Fibroblast of peridontal ligament (primary cell): ENCODE results near the gene SLC2A14.
"Not testable (repeated sequence)": the region's sequence is repeated elsewhere in the genome, so short reads cannot be mapped to it uniquely, and the experiment has no call there.

ENCODE experiments used
- DNase-seq: peaks from one replicate; pipeline ENCODE4 v3.0.0-alpha.2; 2010; ENCODE audit errors: extremely low read depth

SLC2A14 gene

DNA sequence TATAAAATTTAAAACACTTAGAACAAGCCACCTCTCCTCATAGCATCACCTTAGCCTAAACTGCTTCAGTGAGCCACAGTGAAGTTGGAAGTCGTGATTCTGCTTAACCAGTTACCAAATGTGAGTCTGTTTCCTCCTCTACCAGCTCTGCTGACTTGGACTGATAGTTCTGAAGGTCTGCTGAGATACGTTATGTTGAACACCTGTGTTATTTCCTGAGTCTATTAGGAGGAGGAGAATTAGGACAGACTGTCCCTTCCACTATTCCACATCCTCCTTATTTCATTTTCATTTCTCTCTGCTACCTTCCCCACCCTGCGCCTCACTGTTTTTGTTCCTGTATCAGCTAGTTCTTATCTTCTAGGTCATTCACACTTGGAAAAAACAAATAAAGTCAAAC, 2.4 kb downstream of the SLC2A14 start:
- no peak for DNase-seq

DNA sequence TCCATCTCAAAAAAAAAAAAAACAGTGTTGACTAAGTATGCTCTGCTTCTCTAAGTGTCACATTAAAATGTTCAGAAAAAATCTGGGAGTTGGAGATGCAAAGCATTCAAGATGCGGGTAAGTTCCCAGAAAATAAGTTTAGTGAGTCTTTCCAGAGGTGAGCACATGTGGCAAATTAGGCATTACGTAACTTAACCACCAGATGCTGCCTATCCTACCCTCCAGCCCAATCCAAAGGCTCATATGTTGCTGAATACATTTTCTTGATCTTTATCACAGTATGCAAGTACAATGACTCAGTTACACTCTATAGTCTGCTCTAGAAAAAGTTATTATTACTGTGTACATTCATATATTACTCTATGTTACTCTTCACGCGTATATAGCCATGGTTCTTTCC, 3.6 kb downstream of the SLC2A14 start:
- peak; percentile 54 for DNase-seq

DNA sequence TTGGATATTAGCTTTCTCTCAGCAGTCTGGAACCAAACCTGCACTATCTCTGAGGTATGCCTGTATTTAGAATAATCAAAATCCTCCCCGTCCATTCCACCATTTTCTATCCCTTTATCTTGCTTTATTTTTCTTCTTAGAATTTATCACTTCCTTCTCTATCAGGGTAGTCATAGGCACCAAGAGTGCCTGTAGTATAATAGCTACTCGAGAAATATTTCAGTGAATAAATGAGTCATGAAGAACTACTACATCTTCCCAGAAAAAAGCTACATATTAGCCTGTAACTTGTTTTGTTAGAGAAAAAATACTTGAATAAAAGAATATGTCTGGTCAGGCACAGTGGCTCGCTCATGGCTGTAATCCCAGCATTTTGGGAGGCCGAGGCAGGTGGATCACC, 4.3 kb downstream of the SLC2A14 start:
- peak; percentile 8 for DNase-seq

- no peak for DNase-seq
Measured at GRCh38 chr12:7864601-7865150, 8.0 kb downstream of the SLC2A14 start.

DNA sequence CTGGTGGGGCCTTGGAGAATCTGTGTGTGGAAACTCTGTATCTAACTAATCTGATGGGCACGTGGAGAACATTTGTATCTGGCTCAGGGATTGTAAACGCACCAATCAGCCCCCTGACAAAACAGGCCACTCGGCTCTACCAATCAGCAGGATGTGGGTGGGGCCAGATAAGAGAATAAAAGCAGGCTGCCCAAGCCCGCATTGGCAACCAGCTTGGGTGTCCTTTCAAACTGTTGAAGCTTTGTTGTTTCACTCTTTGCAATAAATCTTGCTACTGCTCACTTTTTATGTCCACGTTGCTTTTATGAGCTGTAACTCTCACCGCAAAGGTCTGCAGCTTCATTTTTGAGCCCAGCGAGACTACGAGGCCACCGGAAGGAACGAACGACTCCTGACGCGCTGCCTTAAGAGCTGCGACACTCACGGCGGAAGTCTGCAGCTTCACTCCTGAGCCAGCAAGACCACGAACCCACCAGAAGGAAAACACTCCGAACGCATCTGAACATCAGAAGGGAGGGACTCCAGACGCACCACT, 9.8 kb downstream of the SLC2A14 start:
- DNase-seq: not testable (repeated sequence)

- DNase-seq: not testable (repeated sequence)
Measured at GRCh38 chr12:7862301-7862700, 10.4 kb downstream of the SLC2A14 start.

- DNase-seq: peak; percentile 65
Measured at GRCh38 chr12:7859552-7859951, 13.2 kb downstream of the SLC2A14 start.

DNA sequence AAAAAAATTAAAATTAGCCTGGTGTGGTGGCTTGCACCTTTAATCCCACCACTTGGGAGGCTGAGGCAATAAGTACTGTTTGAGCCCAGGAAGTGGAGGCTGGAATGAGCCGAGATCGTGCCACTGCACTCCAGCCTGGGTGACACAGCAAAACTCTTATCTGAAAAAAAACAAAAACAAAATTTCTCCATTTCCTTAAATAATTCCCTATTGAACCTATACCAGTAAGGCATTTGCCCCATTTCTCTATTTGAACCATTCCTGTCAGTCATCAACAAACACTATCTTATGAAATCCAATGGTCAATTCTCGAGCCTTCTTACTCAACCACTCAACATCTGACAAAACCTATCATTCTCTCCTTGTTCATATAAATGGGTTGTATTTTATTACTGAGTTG, 14.7 kb downstream of the SLC2A14 start:
- DNase-seq: no peak

DNA sequence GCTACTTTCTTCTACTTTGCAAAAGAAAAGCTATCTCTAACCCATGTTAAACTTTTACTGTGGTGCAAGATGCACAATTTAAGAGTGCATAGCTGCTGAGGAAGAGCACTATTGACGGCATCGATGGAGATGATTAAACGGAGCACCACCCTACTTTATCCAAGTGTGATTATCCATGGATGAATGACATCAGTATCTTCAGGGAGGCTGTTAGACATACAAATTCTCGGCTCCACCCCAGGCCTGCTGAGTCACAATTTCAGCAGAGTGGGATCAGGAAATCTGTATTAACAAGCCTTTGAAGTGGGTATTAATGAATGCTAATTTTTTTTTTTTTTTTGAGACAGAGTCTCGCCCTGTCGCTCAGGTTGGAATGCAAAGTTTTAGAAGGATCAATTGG, 16.2 kb downstream of the SLC2A14 start:
- no peak for DNase-seq

DNA sequence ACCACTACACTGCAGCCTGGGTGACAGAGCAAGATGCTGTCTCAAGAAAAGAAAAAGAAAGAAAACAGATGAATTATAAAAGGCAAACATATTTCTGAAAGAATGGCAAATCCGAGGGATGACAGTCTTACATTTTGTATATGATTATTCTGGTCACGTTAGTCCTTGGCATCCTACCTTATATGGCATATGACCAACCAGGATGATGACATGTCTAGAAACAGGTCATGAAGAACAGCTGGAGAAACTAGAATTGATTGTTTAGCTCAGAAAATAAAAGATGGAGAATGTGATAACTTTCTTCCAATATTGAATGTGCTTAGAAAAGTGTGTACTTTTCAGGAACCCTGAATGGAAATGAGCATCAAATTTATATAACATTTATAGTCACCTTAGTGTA, 19.2 kb downstream of the SLC2A14 start:
- no peak for DNase-seq

GRCh38 chr12:7851622-7852081, 21.1 kb downstream of the SLC2A14 start:
- not testable (repeated sequence) for DNase-seq

- DNase-seq: not testable (repeated sequence)
Measured at GRCh38 chr12:7850099-7850498, 22.6 kb downstream of the SLC2A14 start.

DNA sequence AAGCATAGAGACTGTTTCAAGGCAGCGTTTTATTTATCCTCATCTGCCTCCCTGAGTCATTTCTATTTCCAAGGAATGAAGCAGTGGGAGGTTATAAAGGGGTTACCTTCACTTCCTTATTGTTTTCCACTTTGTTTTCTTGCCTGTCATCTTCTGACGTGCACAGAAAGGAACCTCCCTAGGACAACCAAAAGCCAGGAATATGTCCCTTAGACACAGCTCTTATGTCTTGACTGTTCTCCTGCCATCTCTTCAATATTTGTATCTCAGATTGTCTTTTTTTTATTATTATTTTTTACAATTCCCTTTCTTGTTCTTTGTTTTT, 24.7 kb downstream of the SLC2A14 start:
- not testable (repeated sequence) for DNase-seq

DNA sequence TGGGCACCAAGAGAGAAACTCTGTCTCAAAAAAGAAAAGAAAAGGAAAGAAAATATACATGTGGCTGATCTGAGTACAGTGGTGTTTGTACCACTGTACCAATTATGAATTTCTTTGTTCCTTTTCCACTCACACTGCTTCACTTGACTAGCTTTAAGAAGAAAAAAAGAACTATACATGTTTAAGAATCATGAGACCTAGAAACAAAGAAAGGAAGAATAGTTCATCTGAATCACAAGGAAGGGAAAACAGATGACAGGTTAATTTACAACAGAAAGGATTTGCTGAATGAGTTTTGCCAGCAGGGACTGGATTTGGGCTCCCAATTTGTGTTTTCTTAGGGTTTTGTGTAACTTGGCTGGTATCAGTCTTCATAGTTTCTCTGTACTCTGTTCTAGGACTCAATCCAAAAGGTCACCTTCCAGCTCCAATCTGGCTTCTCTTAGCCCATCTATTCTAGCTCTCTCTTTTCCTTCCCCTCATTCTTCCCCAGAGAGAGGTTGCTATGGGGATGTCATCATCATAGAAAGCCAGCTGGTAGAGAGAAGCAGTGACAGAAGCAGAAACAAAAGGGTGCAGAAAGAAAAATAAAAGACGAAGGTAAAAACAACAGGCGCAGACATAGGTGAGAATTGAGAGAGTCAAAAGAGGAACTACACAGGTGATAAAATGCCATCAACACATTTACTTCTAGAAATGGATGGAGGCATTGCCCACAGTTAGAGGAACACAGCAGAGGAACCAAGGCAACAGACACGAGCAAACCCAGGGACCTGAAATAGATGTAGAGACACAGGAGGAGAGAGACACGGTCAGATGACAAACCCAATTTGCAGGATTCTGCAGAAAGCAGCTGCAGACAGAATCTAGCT, 25.3 kb downstream of the SLC2A14 start:
- peak; percentile 14 for DNase-seq

DNA sequence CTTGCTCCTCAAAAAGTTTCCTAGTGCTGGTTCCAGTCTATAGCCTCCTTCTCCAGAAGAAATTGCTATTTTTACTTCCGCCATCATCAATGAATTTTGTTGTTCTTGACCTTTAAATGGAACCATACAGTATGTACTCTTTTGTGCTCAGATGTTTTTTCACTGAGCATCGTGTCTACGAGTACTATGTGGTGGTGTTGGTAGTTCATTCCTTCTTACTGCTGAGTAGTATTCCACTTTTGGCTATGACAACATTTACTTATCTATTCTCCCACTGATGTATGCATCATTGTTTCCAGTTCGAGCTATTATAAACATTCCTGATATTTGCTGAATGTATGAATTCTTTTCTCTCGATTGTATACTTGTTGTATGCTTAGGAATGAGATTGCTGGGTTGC, 28.6 kb downstream of the SLC2A14 start:
- no peak for DNase-seq

- DNase-seq: peak; percentile 13
Measured at GRCh38 chr12:7843583-7843982, 29.1 kb downstream of the SLC2A14 start.

GRCh38 chr12:7843149-7843548, 29.6 kb downstream of the SLC2A14 start:
- DNase-seq: not testable (repeated sequence)

DNA sequence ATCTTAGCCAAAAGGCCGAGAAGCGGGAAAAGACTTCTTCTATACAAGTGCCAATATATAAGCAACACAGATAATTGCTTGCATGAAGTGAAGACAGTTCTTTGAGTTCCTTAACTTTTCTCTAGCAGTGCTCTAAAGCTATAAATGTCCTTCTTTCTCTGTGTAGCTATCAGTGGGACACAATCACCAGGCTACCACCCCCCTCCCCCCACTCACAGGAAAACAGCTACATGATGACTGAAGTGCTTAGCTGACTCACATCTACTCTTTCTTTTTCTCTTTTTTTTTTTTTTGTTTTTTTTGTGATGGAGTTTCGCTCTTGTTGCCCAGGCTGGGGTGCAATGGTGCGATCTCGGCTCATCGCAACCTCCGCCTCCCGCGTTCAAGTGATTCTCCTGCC, 30.3 kb downstream of the SLC2A14 start:
- DNase-seq: not testable (repeated sequence)

DNA sequence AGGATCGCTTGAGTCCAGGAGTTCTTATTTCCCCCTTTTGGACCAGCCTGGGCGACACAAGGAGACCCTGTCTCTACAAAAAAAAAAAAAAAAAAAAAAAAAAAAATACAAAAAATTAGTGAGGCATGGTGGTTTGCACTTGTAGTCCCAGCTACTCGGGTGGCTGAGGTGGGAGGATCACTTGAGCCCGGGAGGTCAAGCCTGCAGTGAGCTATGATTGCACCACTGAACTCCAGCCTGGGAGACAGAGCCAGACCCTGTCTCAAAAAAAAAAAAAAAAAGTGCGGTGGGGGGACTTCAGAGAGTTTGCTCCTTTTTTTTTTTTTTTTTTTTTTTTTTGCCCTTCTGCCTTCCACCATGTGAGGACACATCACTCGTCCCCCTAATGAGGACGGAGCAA, 32.9 kb downstream of the SLC2A14 start:
- not testable (repeated sequence) for DNase-seq

DNA sequence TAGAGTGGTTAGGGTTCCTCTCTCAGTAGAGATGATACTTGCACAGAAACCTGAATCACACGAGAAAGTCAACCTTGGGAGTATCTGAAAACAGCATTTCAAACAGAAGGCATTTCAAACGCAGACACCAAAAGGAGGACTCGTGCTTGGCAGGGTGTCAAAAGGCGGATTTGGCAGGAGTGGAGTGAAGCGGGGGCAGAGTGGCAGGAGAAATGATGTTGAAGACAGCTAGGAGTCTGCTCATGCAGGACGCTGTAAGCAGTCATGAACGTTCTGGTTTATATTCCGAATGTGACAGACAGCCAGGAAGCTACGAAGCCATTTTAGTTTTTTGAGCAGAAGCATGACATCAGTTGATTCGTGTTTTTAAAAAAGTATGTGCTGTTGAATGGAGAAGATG, 33.5 kb downstream of the SLC2A14 start:
- peak; percentile 10 for DNase-seq

- no peak for DNase-seq
Measured at GRCh38 chr12:7837366-7837765, 35.3 kb downstream of the SLC2A14 start.

DNA sequence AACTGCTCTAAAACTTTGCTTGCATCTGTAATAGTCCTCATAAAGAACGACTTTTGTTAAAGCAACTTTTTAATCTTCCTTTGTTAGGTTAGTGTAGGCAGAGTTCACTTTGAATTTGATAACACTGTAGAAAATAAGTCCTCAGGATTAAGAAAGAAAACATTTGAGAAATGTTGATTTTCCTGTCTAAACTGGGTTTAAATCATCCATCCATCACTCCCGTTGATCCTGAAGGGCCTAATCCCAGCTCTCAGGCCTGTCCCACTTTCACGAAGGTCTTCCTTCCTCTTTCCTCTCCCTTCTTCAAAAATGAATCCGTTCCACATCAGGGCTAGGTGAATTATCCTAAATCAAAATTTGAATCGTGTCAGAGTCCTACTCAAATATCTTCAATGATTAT, 36.9 kb downstream of the SLC2A14 start:
- DNase-seq: no peak

DNA sequence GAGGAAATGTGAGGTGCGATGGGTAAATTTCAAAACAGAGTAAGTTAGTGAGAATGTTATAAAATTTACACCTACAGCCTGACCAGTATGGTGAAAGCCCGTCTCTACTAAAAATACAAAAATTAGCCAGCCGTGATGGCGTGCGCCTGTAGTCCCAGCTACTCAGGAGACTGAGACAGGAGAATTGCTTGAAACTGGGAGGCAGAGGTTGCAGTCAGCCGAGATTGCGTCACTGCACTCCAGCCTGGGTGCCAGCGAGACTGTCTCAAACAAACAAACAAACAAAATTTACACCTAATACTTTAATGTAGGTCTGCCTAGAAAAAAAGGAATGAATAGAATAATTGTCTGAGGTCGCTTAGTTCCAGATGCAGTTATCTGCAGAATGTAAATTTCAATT, 37.6 kb downstream of the SLC2A14 start:
- no peak for DNase-seq
